ENCODE measurements around the gene SLC35F3.
"Not testable (repeated sequence)": the region's sequence is repeated elsewhere in the genome, so short reads cannot be mapped to it uniquely, and the experiment has no call there.

Gene SLC35F3

DNA sequence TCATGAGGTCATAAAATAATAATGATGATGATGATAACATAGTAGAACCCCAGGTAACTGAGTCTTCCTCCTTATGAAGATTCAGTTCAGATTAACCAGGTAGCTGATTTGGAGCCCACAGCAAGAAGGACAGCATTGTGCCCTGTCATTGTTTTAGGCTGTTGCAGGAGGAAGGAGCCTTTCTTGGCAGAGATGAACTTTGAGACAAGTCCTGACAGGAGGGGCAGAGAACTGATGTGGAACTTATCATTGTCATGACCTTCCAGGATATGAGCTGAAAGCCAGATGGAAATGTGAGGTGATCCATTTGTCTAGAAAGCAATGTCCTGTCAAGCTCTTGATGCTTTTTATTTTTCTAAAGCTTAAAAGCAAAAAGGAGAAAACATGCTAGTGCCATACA lies 336.2 kb downstream of the SLC35F3 start:
- TF ChIP-seq, protein P1, sequence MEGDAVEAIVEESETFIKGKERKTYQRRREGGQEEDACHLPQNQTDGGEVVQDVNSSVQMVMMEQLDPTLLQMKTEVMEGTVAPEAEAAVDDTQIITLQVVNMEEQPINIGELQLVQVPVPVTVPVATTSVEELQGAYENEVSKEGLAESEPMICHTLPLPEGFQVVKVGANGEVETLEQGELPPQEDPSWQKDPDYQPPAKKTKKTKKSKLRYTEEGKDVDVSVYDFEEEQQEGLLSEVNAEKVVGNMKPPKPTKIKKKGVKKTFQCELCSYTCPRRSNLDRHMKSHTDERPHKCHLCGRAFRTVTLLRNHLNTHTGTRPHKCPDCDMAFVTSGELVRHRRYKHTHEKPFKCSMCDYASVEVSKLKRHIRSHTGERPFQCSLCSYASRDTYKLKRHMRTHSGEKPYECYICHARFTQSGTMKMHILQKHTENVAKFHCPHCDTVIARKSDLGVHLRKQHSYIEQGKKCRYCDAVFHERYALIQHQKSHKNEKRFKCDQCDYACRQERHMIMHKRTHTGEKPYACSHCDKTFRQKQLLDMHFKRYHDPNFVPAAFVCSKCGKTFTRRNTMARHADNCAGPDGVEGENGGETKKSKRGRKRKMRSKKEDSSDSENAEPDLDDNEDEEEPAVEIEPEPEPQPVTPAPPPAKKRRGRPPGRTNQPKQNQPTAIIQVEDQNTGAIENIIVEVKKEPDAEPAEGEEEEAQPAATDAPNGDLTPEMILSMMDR (conservative IDR thresholded peaks at IDR 0.05), result no peak
- H3K27ac ChIP-seq, result no peak overlapping the region

GRCh38 chr1:234241941-234242490 lies 337.5 kb downstream of the SLC35F3 start:
- TF ChIP-seq, protein P1 (conservative IDR thresholded peaks at IDR 0.05), result no peak
- no peak overlapping the region for H3K27ac ChIP-seq

DNA sequence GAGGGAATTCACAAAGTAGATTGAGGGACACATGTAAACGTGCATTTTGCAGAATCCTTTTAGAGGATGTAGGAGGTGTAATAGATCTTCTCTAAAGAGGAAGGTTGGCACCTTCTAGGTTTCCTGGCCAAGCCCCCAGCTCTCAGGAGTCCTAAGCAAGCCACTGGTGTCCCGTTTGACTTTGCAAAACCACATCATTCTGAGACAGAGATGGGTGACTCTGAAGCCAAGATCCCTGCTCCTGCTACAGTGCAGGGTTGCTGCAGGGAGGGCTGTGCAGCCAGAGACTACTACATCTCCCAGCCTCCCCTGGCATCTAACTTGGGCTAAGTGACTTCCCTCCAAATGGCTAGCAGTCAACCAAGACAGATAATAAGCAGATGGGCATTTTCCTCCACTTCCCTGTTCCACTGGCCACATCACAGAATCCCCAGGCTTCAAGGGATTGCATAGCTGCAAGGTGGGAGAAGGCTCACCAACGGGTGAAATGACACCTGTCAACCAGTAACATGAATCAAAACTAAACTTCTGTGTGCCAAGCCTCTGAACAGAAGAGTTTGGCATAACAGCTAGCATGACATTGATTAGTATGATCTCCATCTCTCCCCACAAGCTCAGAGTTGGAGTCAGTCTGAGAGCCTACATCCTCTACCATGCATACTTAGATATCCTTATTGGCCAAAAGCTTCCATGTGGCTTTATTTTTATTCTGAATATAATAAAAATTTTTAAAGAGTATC lies 339.2 kb downstream of the SLC35F3 start:
- no peak overlapping the region for H3K27ac ChIP-seq
- TF ChIP-seq, protein P1 (conservative IDR thresholded peaks at IDR 0.05), result no peak

DNA sequence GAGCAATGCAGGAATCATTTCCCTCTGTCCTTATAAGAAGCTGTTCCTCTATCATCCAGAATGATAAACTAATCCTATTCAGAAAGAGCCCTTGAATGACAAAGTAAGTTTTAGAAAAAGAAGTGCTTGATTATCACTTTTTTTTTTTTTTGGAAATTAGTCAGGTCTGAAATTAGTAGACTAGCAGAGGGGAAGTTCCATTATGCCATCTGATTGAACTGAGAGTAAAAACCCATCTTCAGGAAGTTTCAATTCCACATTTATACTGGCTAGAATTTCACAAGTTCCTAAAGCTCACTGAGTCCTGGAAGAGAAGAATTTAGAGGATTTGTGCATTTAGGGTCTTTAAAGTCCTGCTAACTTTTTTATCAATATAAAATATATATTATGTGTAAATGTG lies 340.0 kb downstream of the SLC35F3 start:
- TF ChIP-seq, protein P1 (conservative IDR thresholded peaks at IDR 0.05), result no peak
- no peak overlapping the region for H3K27ac ChIP-seq

DNA sequence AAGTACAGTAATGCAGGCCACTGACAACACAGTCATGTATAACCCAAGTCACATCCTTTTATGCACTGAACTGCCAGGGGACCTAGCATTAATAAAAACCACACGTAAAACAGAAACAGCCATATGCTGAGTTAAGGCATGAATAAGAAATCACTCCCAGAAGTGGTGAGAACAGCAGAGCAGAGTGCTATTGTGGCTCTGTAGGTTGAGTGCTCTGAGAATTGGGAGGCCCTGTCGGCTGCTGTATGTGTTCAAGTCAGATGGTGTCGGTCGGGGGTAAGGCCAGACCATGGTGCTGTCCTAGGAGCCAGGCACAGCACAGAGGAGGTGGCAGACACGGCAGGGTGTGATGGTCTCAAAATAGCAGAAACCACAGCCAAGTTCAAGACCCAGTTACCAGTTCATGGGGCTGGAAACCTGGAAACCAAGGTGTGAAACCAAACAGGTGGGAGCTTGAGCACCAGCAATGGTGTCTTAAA lies 342.2 kb downstream of the SLC35F3 start:
- no peak overlapping the region for H3K27ac ChIP-seq
- TF ChIP-seq, protein P1 (conservative IDR thresholded peaks at IDR 0.05), result no peak

- H3K27ac ChIP-seq, result not testable (repeated sequence)
Measured at GRCh38 chr1:234247746-234248145, 343.3 kb downstream of the SLC35F3 start.

- TF ChIP-seq, protein P1 (conservative IDR thresholded peaks at IDR 0.05), result no peak
- no peak overlapping the region for H3K27ac ChIP-seq
Measured at GRCh38 chr1:234250747-234251146, 346.3 kb downstream of the SLC35F3 start.

DNA sequence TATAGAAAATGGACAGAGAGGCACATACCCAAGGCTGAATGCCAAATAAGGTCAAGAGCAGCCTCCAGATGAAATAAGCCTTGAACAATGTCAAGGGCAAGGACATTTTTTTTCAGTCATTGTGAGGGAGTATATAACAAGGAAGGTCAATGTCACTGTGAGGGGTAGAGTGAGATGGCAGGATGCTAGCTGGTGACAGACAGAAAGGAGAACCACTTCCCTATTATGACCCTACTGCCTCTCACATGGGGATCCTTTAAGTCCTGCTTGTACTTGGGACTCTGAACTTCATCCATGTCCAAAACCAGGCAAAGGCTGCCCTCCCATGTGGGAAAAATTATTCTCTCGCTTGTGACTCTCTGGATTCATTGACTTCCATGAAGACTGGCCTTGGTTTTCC lies 349.3 kb downstream of the SLC35F3 start:
- TF ChIP-seq, protein P1 (conservative IDR thresholded peaks at IDR 0.05), result no peak
- no peak overlapping the region for H3K27ac ChIP-seq

Measured in VCaP (cell line).